ENCODE measurements around the gene WDR82.

GRCh38 chr3:52243791-52244628, 34.4 kb downstream of the WDR82 start:
- TF ChIP-seq, protein P1, sequence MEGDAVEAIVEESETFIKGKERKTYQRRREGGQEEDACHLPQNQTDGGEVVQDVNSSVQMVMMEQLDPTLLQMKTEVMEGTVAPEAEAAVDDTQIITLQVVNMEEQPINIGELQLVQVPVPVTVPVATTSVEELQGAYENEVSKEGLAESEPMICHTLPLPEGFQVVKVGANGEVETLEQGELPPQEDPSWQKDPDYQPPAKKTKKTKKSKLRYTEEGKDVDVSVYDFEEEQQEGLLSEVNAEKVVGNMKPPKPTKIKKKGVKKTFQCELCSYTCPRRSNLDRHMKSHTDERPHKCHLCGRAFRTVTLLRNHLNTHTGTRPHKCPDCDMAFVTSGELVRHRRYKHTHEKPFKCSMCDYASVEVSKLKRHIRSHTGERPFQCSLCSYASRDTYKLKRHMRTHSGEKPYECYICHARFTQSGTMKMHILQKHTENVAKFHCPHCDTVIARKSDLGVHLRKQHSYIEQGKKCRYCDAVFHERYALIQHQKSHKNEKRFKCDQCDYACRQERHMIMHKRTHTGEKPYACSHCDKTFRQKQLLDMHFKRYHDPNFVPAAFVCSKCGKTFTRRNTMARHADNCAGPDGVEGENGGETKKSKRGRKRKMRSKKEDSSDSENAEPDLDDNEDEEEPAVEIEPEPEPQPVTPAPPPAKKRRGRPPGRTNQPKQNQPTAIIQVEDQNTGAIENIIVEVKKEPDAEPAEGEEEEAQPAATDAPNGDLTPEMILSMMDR (IDR thresholded peaks at IDR 0.05), result no peak
- no peak for TF ChIP-seq POLR2A (IDR thresholded peaks at IDR 0.05)
